ENCODE data around the gene AP2S1. TPM values are rescaled to one million over a fixed set of nuclear protein-coding genes. Genes with fewer than 3 reads are reported as not detected.

AP2S1 gene
- polyA plus RNA-seq, 1 experiment: 148 TPM

GRCh38 chr19:46868025-46868802, 17.6 kb upstream of the AP2S1 start:
- Histone ChIP-seq H3K27me3 (ENCODE audit: control insufficient read depth, insufficient read depth, low read length) (no peaks in the 10 kb centered on the region), H3K27ac (ENCODE audit: low read depth, low read length) (no peak overlapping the region), H3K4me3 (ENCODE audit: low read depth, low read length) (no peak overlapping the region), H3K9me3 (ENCODE audit: control insufficient read depth, insufficient read depth, low read length) (no peaks in the 10 kb centered on the region)
- DNase-seq (ENCODE audit: low read depth, low spot score): no peak
- ChIA-PET POLR2A (interaction anchor here (0.7 kb wide), 1 partner anchor 82 kb away, joined by 7 read pairs; no protein-coding TSS in a partner anchor), CTCF (interaction anchor here (0.6 to 1.1 kb wide), 6 partner anchors 29 to 125 kb away, joined by 3 to 5 read pairs (median 3); no protein-coding TSS in a partner anchor)
- TF ChIP-seq CTCF (IDR thresholded peaks at IDR 0.05; ENCODE audit: low read depth, low read length): no peak

- no peaks in the 10 kb centered on the region for H3K9me3 ChIP-seq (ENCODE audit: control insufficient read depth, insufficient read depth, low read length)
- no peak overlapping the region for H3K4me3 ChIP-seq (ENCODE audit: low read depth, low read length)
- no peak for DNase-seq (ENCODE audit: low read depth, low spot score)
- no peak overlapping the region for H3K27ac ChIP-seq (ENCODE audit: low read depth, low read length)
- POLR2A ChIA-PET: no interaction called here
- no peaks in the 10 kb centered on the region for H3K27me3 ChIP-seq (ENCODE audit: control insufficient read depth, insufficient read depth, low read length)
- no peak for TF ChIP-seq CTCF (IDR thresholded peaks at IDR 0.05; ENCODE audit: low read depth, low read length)
- CTCF ChIA-PET: interaction anchor here (0.9 to 1.5 kb wide), 2 partner anchors 123 to 124 kb away, joined by 3 to 8 read pairs; no protein-coding TSS in a partner anchor
Measured at GRCh38 chr19:46867170-46867569, 16.5 kb upstream of the AP2S1 start.

- ChIA-PET CTCF (interaction anchor here (1.5 kb wide), 1 partner anchor 125 kb away, joined by 8 read pairs; no protein-coding TSS in a partner anchor), POLR2A (no interaction called here)
- no peak for TF ChIP-seq CTCF (IDR thresholded peaks at IDR 0.05; ENCODE audit: low read depth, low read length)
- H3K4me3 ChIP-seq (ENCODE audit: low read depth, low read length): no peak overlapping the region
- H3K27me3 ChIP-seq (ENCODE audit: control insufficient read depth, insufficient read depth, low read length): no peaks in the 10 kb centered on the region
- no peak overlapping the region for H3K27ac ChIP-seq (ENCODE audit: low read depth, low read length)
- H3K9me3 ChIP-seq (ENCODE audit: control insufficient read depth, insufficient read depth, low read length): no peaks in the 10 kb centered on the region
- no peak for DNase-seq (ENCODE audit: low read depth, low spot score)
Measured at GRCh38 chr19:46866407-46867136, 15.9 kb upstream of the AP2S1 start.

GRCh38 chr19:46863818-46864629, 13.4 kb upstream of the AP2S1 start:
- Histone ChIP-seq H3K27ac (ENCODE audit: low read depth, low read length) (peak overlapping the region; percentile 57), H3K27me3 (ENCODE audit: control insufficient read depth, insufficient read depth, low read length) (no peaks in the 10 kb centered on the region), H3K4me3 (ENCODE audit: low read depth, low read length) (peak overlapping the region; percentile 83), H3K9me3 (ENCODE audit: control insufficient read depth, insufficient read depth, low read length) (no peaks in the 10 kb centered on the region)
- POLR2A ChIA-PET: interaction anchor here (1.0 to 1.2 kb wide), 2 partner anchors 76 to 112 kb away, joined by 4 to 19 read pairs; partner anchors contain the start of gene SLC1A5
- CTCF ChIA-PET: interaction anchor here (1.3 kb wide), 1 partner anchor 23 kb away, joined by 4 read pairs; no protein-coding TSS in a partner anchor
- no peak for DNase-seq (ENCODE audit: low read depth, low spot score)
- no peak for TF ChIP-seq CTCF (IDR thresholded peaks at IDR 0.05; ENCODE audit: low read depth, low read length)
